HG02588 (cell line): ENCODE data around the gene CFAP299.
"Not testable (repeated sequence)": the region's sequence is repeated elsewhere in the genome, so short reads cannot be mapped to it uniquely, and the experiment has no call there.

Source experiments
- ATAC-seq: cut with Tn5 transposase; IDR thresholded peaks from one replicate; pipeline ENCODE4 v1.9.1; 2021; ENCODE audit warnings: mild to moderate bottlenecking, moderate library complexity; ENCODE audit not compliant: unreplicated experiment

The CFAP299 gene

GRCh38 chr4:80705311-80705710 lies 369.8 kb downstream of the CFAP299 start:
- ATAC-seq, result no peak

- ATAC-seq, result no peak
Observed at GRCh38 chr4:80709082-80709869, 373.7 kb downstream of the CFAP299 start.

GRCh38 chr4:80710748-80711451 lies 375.4 kb downstream of the CFAP299 start:
- ATAC-seq, result no peak

GRCh38 chr4:80711956-80712355 lies 376.4 kb downstream of the CFAP299 start:
- ATAC-seq, result no peak

- ATAC-seq, result no peak
Observed at GRCh38 chr4:80713409-80713808, 377.9 kb downstream of the CFAP299 start.

- no peak for ATAC-seq
Observed at GRCh38 chr4:80717204-80717603, 381.7 kb downstream of the CFAP299 start.

- ATAC-seq, result no peak
Observed at GRCh38 chr4:80726471-80726870, 390.9 kb downstream of the CFAP299 start.

GRCh38 chr4:80730158-80730557 lies 394.6 kb downstream of the CFAP299 start:
- ATAC-seq, result no peak

GRCh38 chr4:80731436-80731835 lies 395.9 kb downstream of the CFAP299 start:
- ATAC-seq, result no peak

- no peak for ATAC-seq
Observed at GRCh38 chr4:80732010-80732409, 396.5 kb downstream of the CFAP299 start.

GRCh38 chr4:80740375-80740774 lies 404.8 kb downstream of the CFAP299 start:
- ATAC-seq, result no peak

- not testable (repeated sequence) for ATAC-seq
Observed at GRCh38 chr4:80749558-80749957, 414.0 kb downstream of the CFAP299 start.

- ATAC-seq, result no peak
Observed at GRCh38 chr4:80751200-80751599, 415.7 kb downstream of the CFAP299 start.

GRCh38 chr4:80767944-80768343 lies 432.4 kb downstream of the CFAP299 start:
- ATAC-seq, result no peak

GRCh38 chr4:80776168-80776567 lies 440.6 kb downstream of the CFAP299 start:
- no peak for ATAC-seq

GRCh38 chr4:80781431-80781830 lies 445.9 kb downstream of the CFAP299 start:
- ATAC-seq, result no peak

- ATAC-seq, result no peak
Observed at GRCh38 chr4:80787306-80787705, 451.8 kb downstream of the CFAP299 start.

- no peak for ATAC-seq
Observed at GRCh38 chr4:80788798-80789197, 453.3 kb downstream of the CFAP299 start.

- no peak for ATAC-seq
Observed at GRCh38 chr4:80790152-80790551, 454.6 kb downstream of the CFAP299 start.

- ATAC-seq, result not testable (repeated sequence)
Observed at GRCh38 chr4:80793660-80794059, 458.1 kb downstream of the CFAP299 start.

- ATAC-seq, result no peak
Observed at GRCh38 chr4:80798082-80798481, 462.6 kb downstream of the CFAP299 start.

GRCh38 chr4:80800719-80801118 lies 465.2 kb downstream of the CFAP299 start:
- ATAC-seq, result not testable (repeated sequence)
